HG03103 (cell line): Measurements from ENCODE around the gene TTC7B.

Experiments
- ATAC-seq: cut with Tn5 transposase; IDR thresholded peaks from one replicate; pipeline ENCODE4 v1.9.1; 2021; ENCODE audit warnings: low read depth; ENCODE audit not compliant: unreplicated experiment

The TTC7B gene

GRCh38 chr14:90678420-90678819 is 137.8 kb downstream of the TTC7B start:
- no peak for ATAC-seq

- no peak for ATAC-seq
These were observed 138.7 kb downstream of the TTC7B start for GRCh38 chr14:90677484-90678050.

- ATAC-seq, result no peak
These were observed 139.3 kb downstream of the TTC7B start for GRCh38 chr14:90676912-90677311.

GRCh38 chr14:90676356-90676755 is 139.9 kb downstream of the TTC7B start:
- no peak for ATAC-seq

GRCh38 chr14:90675399-90675798 is 140.8 kb downstream of the TTC7B start:
- ATAC-seq, result no peak

GRCh38 chr14:90674716-90675115 is 141.5 kb downstream of the TTC7B start:
- no peak for ATAC-seq

GRCh38 chr14:90674043-90674670 is 142.1 kb downstream of the TTC7B start:
- no peak for ATAC-seq

GRCh38 chr14:90671382-90672234 is 144.6 kb downstream of the TTC7B start:
- ATAC-seq, result no peak

GRCh38 chr14:90669731-90670130 is 146.5 kb downstream of the TTC7B start:
- no peak for ATAC-seq

- no peak for ATAC-seq
These were observed 149.7 kb downstream of the TTC7B start for GRCh38 chr14:90666571-90666970.

GRCh38 chr14:90665321-90666000 is 150.8 kb downstream of the TTC7B start:
- ATAC-seq, result no peak

- no peak for ATAC-seq
These were observed 151.3 kb downstream of the TTC7B start for GRCh38 chr14:90664911-90665310.

GRCh38 chr14:90663680-90664079 is 152.6 kb downstream of the TTC7B start:
- no peak for ATAC-seq

- no peak for ATAC-seq
These were observed 153.1 kb downstream of the TTC7B start for GRCh38 chr14:90663140-90663539.

GRCh38 chr14:90661866-90662265 is 154.4 kb downstream of the TTC7B start:
- no peak for ATAC-seq

GRCh38 chr14:90660865-90661570 is 155.2 kb downstream of the TTC7B start:
- ATAC-seq, result no peak

- ATAC-seq, result no peak
These were observed 157.1 kb downstream of the TTC7B start for GRCh38 chr14:90659156-90659555.

- no peak for ATAC-seq
These were observed 157.7 kb downstream of the TTC7B start for GRCh38 chr14:90658541-90658967.

- no peak for ATAC-seq
These were observed 159.3 kb downstream of the TTC7B start for GRCh38 chr14:90656973-90657372.

- ATAC-seq, result no peak
These were observed 160.4 kb downstream of the TTC7B start for GRCh38 chr14:90655829-90656228.
